Measurements from ENCODE around the gene KLHL8.

GRCh38 chr4:87196146-87196545 lies 24.3 kb downstream of the KLHL8 start:
- no peak for TF ChIP-seq POLR2A (IDR thresholded peaks at IDR 0.05)
- TF ChIP-seq POLR2AphosphoS5 (IDR thresholded peaks at IDR 0.05; ENCODE audit: insufficient read depth in 1 of 2, low read depth in 1 of 2) = no peak
